H1 (cell line): ENCODE results near the gene CEBPE. TPM values are rescaled to one million over a fixed set of nuclear protein-coding genes. Genes with fewer than 3 reads are reported as not detected.
"Not testable (repeated sequence)": the region's sequence is repeated elsewhere in the genome, so short reads cannot be mapped to it uniquely, and the experiment has no call there.

Source experiments
- CTCF ChIA-PET: fragments of 300-600 bp; sonication (Branson Sonifier 250); formaldehyde crosslinking; loops from one replicate; lab custom pipeline; 2021; ENCODE audit not compliant: partially characterized antibody; lab: Charles Lee
- POLR2A ChIA-PET: fragments of 300-600 bp; sonication (Branson Sonifier 250); formaldehyde crosslinking; loops from one replicate; lab custom pipeline; 2021; ENCODE audit warnings: inconsistent platforms; ENCODE audit not compliant: partially characterized antibody; lab: Charles Lee
- DNase-seq, 2 experiments: peaks; one replicate each; pipeline versions ENCODE4 v3.0.0 to v3.0.0-alpha.2; 2010 to 2022; ENCODE audit warnings: low spot score in 2 of 2, low read depth in 1 of 2, mixed read lengths in 1 of 2
- FAIRE-seq: peaks from 2 replicates; lab custom pipeline; 2011; peaks lifted over from hg19 to GRCh38; lab: Jason Lieb, UNC
- H2AFZ ChIP-seq: 2 replicates; pipeline ENCODE4 v1.8.1; 2012; ENCODE audit warnings: low read length, inconsistent platforms
- H2AK5ac ChIP-seq: 2 replicates; pipeline ENCODE4 v1.6.1; 2013; ENCODE audit warnings: low read depth, low read length
- H2BK120ac ChIP-seq: replicated peaks from 2 replicates; pipeline ENCODE3; 2013; ENCODE audit warnings: low read depth, low read length, inconsistent platforms
- H2BK12ac ChIP-seq: 2 replicates; pipeline ENCODE4 v1.6.1; 2013; ENCODE audit warnings: low read depth, low read length
- H2BK15ac ChIP-seq: 2 replicates; pipeline ENCODE4 v1.6.1; 2013; ENCODE audit warnings: low read length
- H2BK20ac ChIP-seq: 2 replicates; pipeline ENCODE4 v1.6.1; 2013; ENCODE audit warnings: low read length
- H2BK5ac ChIP-seq: 2 replicates; pipeline ENCODE4 v1.6.1; 2013; ENCODE audit warnings: low read depth, low read length
- H3K14ac ChIP-seq: 2 replicates; pipeline ENCODE4 v1.6.1; 2013; ENCODE audit warnings: inconsistent platforms; ENCODE audit not compliant: insufficient read length
- H3K18ac ChIP-seq: 2 replicates; pipeline ENCODE4 v1.6.1; 2013; ENCODE audit warnings: low read length; ENCODE audit errors: extremely low read depth
- H3K23ac ChIP-seq: 2 replicates; pipeline ENCODE4 v1.6.1; 2013; ENCODE audit warnings: inconsistent platforms; ENCODE audit not compliant: insufficient read length
- H3K23me2 ChIP-seq: 2 replicates; pipeline ENCODE4 v1.6.1; 2013; ENCODE audit warnings: low read depth, low read length
- H3K27ac ChIP-seq: 2 replicates; pipeline ENCODE4 v1.6.1; 2011; ENCODE audit warnings: low read depth, low read length, inconsistent platforms
- H3K27me3 ChIP-seq, 4 experiments: replicated peaks in 1 of 4; 1 replicate in 1 of 4; 2 replicates in 3 of 4; pipeline versions ENCODE4 v1.6.1 to v1.8.1; 2011 to 2013; ENCODE audit warnings: low read length in 3 of 4, mild to moderate bottlenecking in 3 of 4, inconsistent platforms in 2 of 4, mixed read lengths in 2 of 4, moderate library complexity in 1 of 4; ENCODE audit not compliant: control insufficient read depth in 3 of 4, insufficient read depth in 3 of 4; ENCODE audit errors: extremely low read depth in 1 of 4
- H3K36me3 ChIP-seq, 4 experiments: 2 replicates each; pipeline versions ENCODE4 v1.6.1 to v1.8.1; 2011 to 2013; ENCODE audit warnings: mild to moderate bottlenecking in 4 of 4, low read length in 3 of 4, moderate library complexity in 2 of 4, control low read depth in 1 of 4, inconsistent platforms in 1 of 4; ENCODE audit not compliant: insufficient read depth in 4 of 4, control insufficient read depth in 2 of 4
- H3K4ac ChIP-seq: replicated peaks from 2 replicates; pipeline ENCODE3; 2013; ENCODE audit warnings: low read length, low read depth, mixed read lengths, inconsistent platforms; ENCODE audit not compliant: insufficient read length
- H3K4me1 ChIP-seq, 4 experiments: replicated peaks in 1 of 4; 1 replicate in 1 of 4; 2 replicates in 3 of 4; pipeline versions ENCODE4 v1.6.1 to v1.8.1; 2011 to 2013; ENCODE audit warnings: low read length in 3 of 4, inconsistent platforms in 2 of 4, mixed read lengths in 1 of 4; ENCODE audit not compliant: insufficient read depth in 4 of 4, control insufficient read depth in 3 of 4
- H3K4me2 ChIP-seq, 2 experiments: 2 replicates each; pipeline versions ENCODE4 v1.6.1 to v1.8.1; 2011 to 2013; ENCODE audit warnings: low read depth in 2 of 2, low read length in 2 of 2, control low read depth in 1 of 2, inconsistent platforms in 1 of 2, mild to moderate bottlenecking in 1 of 2; ENCODE audit not compliant: insufficient read depth in 1 of 2
- H3K4me3 ChIP-seq, 4 experiments: fragments of 200-600, 300-600 bp in 1 of 4; sonication (generic), shearing (Covaris generic), sonication (Bioruptor Twin) in 1 of 4; 2 replicates each; pipeline versions ENCODE4 v1.5.1 to v1.8.1; 2011 to 2016; ENCODE audit warnings: low read length in 4 of 4, low read depth in 3 of 4, control low read depth in 2 of 4, inconsistent platforms in 2 of 4, mild to moderate bottlenecking in 2 of 4, mixed read lengths in 1 of 4, moderate library complexity in 1 of 4; ENCODE audit not compliant: insufficient read depth in 2 of 4; ENCODE audit errors: extremely low read depth in 1 of 4
- H3K56ac ChIP-seq: replicated peaks from 2 replicates; pipeline ENCODE3; 2013; ENCODE audit warnings: low read depth, mild to moderate bottlenecking, mixed read lengths, low read length, inconsistent platforms; ENCODE audit not compliant: insufficient read length
- H3K79me1 ChIP-seq: 2 replicates; pipeline ENCODE4 v1.6.1; 2013; ENCODE audit warnings: low read depth, low read length, control low read depth
- H3K79me2 ChIP-seq, 2 experiments: 2 replicates each; pipeline versions ENCODE4 v1.6.1 to v1.8.1; 2012 to 2013; ENCODE audit warnings: low read length in 2 of 2, mild to moderate bottlenecking in 2 of 2, inconsistent platforms in 1 of 2; ENCODE audit not compliant: insufficient read depth in 2 of 2, control insufficient read depth in 1 of 2
- H3K9ac ChIP-seq, 4 experiments: replicated peaks in 1 of 4; 1 replicate in 1 of 4; 2 replicates in 3 of 4; pipeline versions ENCODE4 v1.6.1 to v1.8.1; 2011 to 2013; ENCODE audit warnings: low read depth in 3 of 4, low read length in 3 of 4, control low read depth in 2 of 4, mild to moderate bottlenecking in 2 of 4, moderate library complexity in 2 of 4, inconsistent platforms in 1 of 4; ENCODE audit errors: extremely low read depth in 1 of 4
- H3K9me3 ChIP-seq, 2 experiments: 2 replicates each; pipeline versions ENCODE4 v1.6.1 to v1.8.1; 2012 to 2013; ENCODE audit warnings: mild to moderate bottlenecking in 2 of 2, moderate library complexity in 2 of 2, control low read depth in 1 of 2, inconsistent platforms in 1 of 2, low read depth in 1 of 2, low read length in 1 of 2, mixed read lengths in 1 of 2; ENCODE audit not compliant: insufficient read depth in 2 of 2
- H4K20me1 ChIP-seq, 2 experiments: replicated peaks in 1 of 2; 2 replicates each; pipeline versions ENCODE3 to v1.8.1; 2011 to 2013; ENCODE audit warnings: inconsistent platforms in 2 of 2, low read length in 2 of 2, mild to moderate bottlenecking in 1 of 2; ENCODE audit not compliant: insufficient read depth in 2 of 2, control insufficient read depth in 1 of 2
- H4K5ac ChIP-seq: 2 replicates; pipeline ENCODE4 v1.6.1; 2013; ENCODE audit warnings: low read length, low read depth, mixed read lengths, inconsistent platforms; ENCODE audit not compliant: insufficient read length
- H4K8ac ChIP-seq: 2 replicates; pipeline ENCODE4 v1.8.0; 2013; ENCODE audit warnings: mild to moderate bottlenecking, moderate library complexity, low read length, inconsistent platforms; ENCODE audit not compliant: insufficient read depth; ENCODE audit errors: extremely low read depth
- H4K91ac ChIP-seq: replicated peaks from 2 replicates; pipeline ENCODE3; 2013; ENCODE audit warnings: low read length, mixed read lengths, inconsistent platforms; ENCODE audit not compliant: insufficient read length
- WGBS, 2 experiments: shearing (Covaris generic) in 1 of 2; methylation state at CpG; one replicate each; pipeline versions ENCODE4 v1.1.6 to v1.1.7; 2013 to 2015; ENCODE audit warnings: low lambda C conversion rate in 2 of 2, mixed read lengths in 2 of 2, inconsistent platforms in 1 of 2, low coverage in 1 of 2, missing lambda C conversion rate in 1 of 2; ENCODE audit not compliant: insufficient replicate concordance in 2 of 2, insufficient coverage in 1 of 2, insufficient read length in 1 of 2; ENCODE audit errors: extremely low coverage in 1 of 2, missing lambda C conversion rate in 1 of 2; 5-methylcytosine and 5-hydroxymethylcytosine counted together
- polyA plus RNA-seq, 7 experiments: library from polyadenylated mRNA; depleted of rRNA in 3 of 7; stranded (reverse) in 5 of 7; unstranded in 2 of 7; fragments of >200 nt in 5 of 7; fragments of 200-250 nt in 2 of 7; gene quantifications; 1 replicate in 5 of 7; 2 replicates in 1 of 7; 4 replicates in 1 of 7; pipeline versions ENCODE4 v1.2.1 to v1.2.3, GENCODE V29; 2011 to 2013; ENCODE audit warnings: missing spikeins in 2 of 7, mixed read lengths in 2 of 7
- total RNA-seq: library from RNA; stranded (reverse); fragmentation: NEBNext Ultra II Directional; extraction: Animal tissue kit (Norgen Biotek cat#: 25700); gene quantifications from 2 replicates; pipeline ENCODE4 v1.2.1, GENCODE V29; 2021

CEBPE gene
- total and polyA plus RNA-seq, 2 of the 8 experiments (the other 6 are each of a cell fraction or from before 2014, with no cell fraction given) = 0.05 TPM; not detected in 1

DNA sequence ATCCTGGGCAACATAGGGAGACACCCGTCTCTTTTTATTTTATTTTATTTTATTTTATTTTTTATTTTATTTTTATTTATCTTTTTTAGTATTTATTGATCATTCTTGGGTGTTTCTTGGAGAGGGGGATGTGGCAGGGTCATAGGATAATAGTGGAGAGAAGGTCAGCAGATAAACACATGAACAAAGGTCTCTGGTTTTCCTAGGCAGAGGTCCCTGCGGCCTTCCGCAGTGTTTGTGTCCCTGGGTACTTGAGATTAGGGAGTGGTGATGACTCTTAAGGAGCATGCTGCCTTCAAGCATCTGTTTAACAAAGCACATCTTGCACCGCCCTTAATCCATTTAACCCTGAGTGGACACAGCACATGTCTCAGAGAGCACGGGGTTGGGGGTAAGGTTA lies 11.4 kb downstream of the CEBPE start:
- H3K27ac ChIP-seq, H2AK5ac ChIP-seq, H3K23me2 ChIP-seq, H3K4ac ChIP-seq, H3K79me1 ChIP-seq, FAIRE-seq, DNase-seq, H2BK120ac ChIP-seq, H2AFZ ChIP-seq, H4K20me1 ChIP-seq, H3K18ac ChIP-seq, H3K14ac ChIP-seq, H4K8ac ChIP-seq, H3K36me3 ChIP-seq, CTCF ChIA-PET, H4K5ac ChIP-seq, H3K4me2 ChIP-seq, H2BK12ac ChIP-seq, H2BK15ac ChIP-seq, H3K56ac ChIP-seq, H3K79me2 ChIP-seq, H2BK20ac ChIP-seq, H3K23ac ChIP-seq, POLR2A ChIA-PET, H4K91ac ChIP-seq, H3K9me3 ChIP-seq, H2BK5ac ChIP-seq, H3K4me3 ChIP-seq, H3K27me3 ChIP-seq, H3K9ac ChIP-seq: not testable (repeated sequence)
- H3K4me1 ChIP-seq = peaks cover 6 to 15% (median 11%) of the 10 kb centered on the region in 4 experiments; a peak in 5 of 7 replicates
- WGBS, 2 experiments = 93% methylated on average over 3 of the region's 5 CpGs; no CpG with 5 or more reads in 1 of the 2 experiments
